HCT116 (cell line): ENCODE data around the gene RPL29.

Source experiments
- CEBPB ChIP-seq: IDR thresholded peaks from 2 replicates; pipeline ENCODE4 v1.6.1; 2012; ENCODE audit warnings: low read depth
- CTCF ChIP-seq, 3 experiments: fragments of 200-600 bp in 1 of 3; sonication (generic) in 1 of 3; IDR thresholded peaks in 2 of 3; conservative IDR thresholded peaks in 1 of 3; 2 replicates each; pipeline ENCODE4 v1.5.1; 2012 to 2017; ENCODE audit warnings: low read depth in 2 of 3, low read length in 2 of 3, antibody characterized with exemption in 1 of 3, borderline replicate concordance in 1 of 3, control low read depth in 1 of 3, mild to moderate bottlenecking in 1 of 3, mixed read lengths in 1 of 3, mixed run types in 1 of 3, moderate library complexity in 1 of 3; ENCODE audit not compliant: insufficient read depth in 1 of 3
- EZH2 ChIP-seq: fragments of 200-600 bp; sonication (generic); IDR thresholded peaks from 2 replicates; pipeline ENCODE4 v1.6.1; 2017; ENCODE audit warnings: antibody characterized with exemption, mixed run types
- EZH2phosphoT487 ChIP-seq: fragments of 200-600 bp; IDR thresholded peaks from 2 replicates; pipeline ENCODE4 v1.6.1; 2018; ENCODE audit warnings: antibody characterized with exemption, borderline replicate concordance
- JUND ChIP-seq: IDR thresholded peaks from 2 replicates; pipeline ENCODE4 v1.6.1; 2012
- MAX ChIP-seq: IDR thresholded peaks from 2 replicates; pipeline ENCODE4 v1.6.1; 2012
- POLR2A ChIP-seq: IDR thresholded peaks from 2 replicates; pipeline ENCODE4 v1.7.0; 2011; ENCODE audit warnings: borderline replicate concordance; ENCODE audit not compliant: insufficient read depth, insufficient read length; ENCODE audit errors: extremely low read depth
- POLR2AphosphoS5 ChIP-seq: IDR thresholded peaks from 2 replicates; pipeline ENCODE4 v1.6.1; 2011; ENCODE audit warnings: mild to moderate bottlenecking, low read depth, low read length, moderate library complexity
- REST ChIP-seq: IDR thresholded peaks from 2 replicates; pipeline ENCODE4 v1.6.1; 2012; ENCODE audit warnings: low read depth
- SIN3A ChIP-seq: IDR thresholded peaks from 2 replicates; pipeline ENCODE4 v1.6.1; 2012; ENCODE audit warnings: low read depth
- YY1 ChIP-seq: IDR thresholded peaks from 2 replicates; pipeline ENCODE4 v1.6.1; 2011; ENCODE audit warnings: low read length, low read depth, moderate library complexity, mild to moderate bottlenecking; ENCODE audit not compliant: insufficient replicate concordance; ENCODE audit errors: extremely low read depth
- ZFX ChIP-seq: fragments of 450-650 bp; IDR thresholded peaks from 2 replicates; pipeline ENCODE4 v1.6.1; 2017
- ZNF274 ChIP-seq: fragments of 200-500 bp; sonication (Bioruptor generic); IDR thresholded peaks from 2 replicates; pipeline ENCODE4 v1.6.1; 2014; ENCODE audit warnings: mild to moderate bottlenecking, low read depth, low read length, inconsistent platforms
- TF ChIP-seq, protein P1 (sequence below): IDR thresholded peaks from 2 replicates; pipeline ENCODE4 v1.6.1; 2012

- TF ChIP-seq CTCF (IDR thresholded peaks at IDR 0.05 in 2 of 3, conservative IDR thresholded peaks at IDR 0.05 in 1 of 3; ENCODE audit: borderline replicate concordance in 1 of 3, insufficient read depth in 1 of 3, low read depth in 2 of 3, low read length in 2 of 3), result no peak
- no peak for TF ChIP-seq CEBPB
- TF ChIP-seq POLR2A, result no peak
- TF ChIP-seq JUND, result no peak
- no peak for TF ChIP-seq EZH2phosphoT487
- TF ChIP-seq REST, result no peak
- no peak for TF ChIP-seq MAX
- no peak for TF ChIP-seq EZH2
- no peak for TF ChIP-seq ZNF274
- no peak for TF ChIP-seq SIN3A
- TF ChIP-seq POLR2AphosphoS5, result no peak
- TF ChIP-seq, protein P1, sequence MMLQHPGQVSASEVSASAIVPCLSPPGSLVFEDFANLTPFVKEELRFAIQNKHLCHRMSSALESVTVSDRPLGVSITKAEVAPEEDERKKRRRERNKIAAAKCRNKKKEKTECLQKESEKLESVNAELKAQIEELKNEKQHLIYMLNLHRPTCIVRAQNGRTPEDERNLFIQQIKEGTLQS, result no peak
- no peak for TF ChIP-seq YY1
- TF ChIP-seq ZFX, result no peak
Measured at GRCh38 chr3:52006820-52007133, 11.1 kb upstream of the RPL29 start.
